ENCODE measurements around the gene LIMS4.
"Not testable (repeated sequence)": the region's sequence is repeated elsewhere in the genome, so short reads cannot be mapped to it uniquely, and the experiment has no call there.

- not testable (repeated sequence) for TF ChIP-seq POLR2AphosphoS5, POLR2A (IDR thresholded peaks at IDR 0.05; ENCODE audit: low read depth, low read length)
Measured at GRCh38 chr2:110420641-110421354, 51.8 kb downstream of the LIMS4 start.

All from GM12891 (cell line).